Prostate gland (tissue), 2 donors: Measurements from ENCODE around the gene IL1RAPL1. TPM values are rescaled to one million over a fixed set of nuclear protein-coding genes. Genes with fewer than 3 reads are reported as not detected.

Source experiments
- DNase-seq: peaks from one replicate; pipeline ENCODE4 v3.0.0-alpha.2; 2019; ENCODE audit warnings: low spot score
- H3K27ac ChIP-seq, 2 donors: fragments of 200-600 bp; sonication (generic); 2 replicates each; pipeline ENCODE4 v1.5.1; 2017 to 2019
- H3K27me3 ChIP-seq: fragments of 200-600 bp; sonication (generic); replicated peaks from 2 replicates; pipeline ENCODE4 v1.5.1; 2019; ENCODE audit not compliant: insufficient read depth
- H3K36me3 ChIP-seq, 2 donors: fragments of 200-600 bp; sonication (generic); 1 replicate in 1 of 2; 2 replicates in 1 of 2; pipeline versions ENCODE4 v1.5.1 to v1.8.1; 2017 to 2019
- H3K4me1 ChIP-seq: fragments of 200-600 bp; sonication (generic); replicated peaks from 2 replicates; pipeline ENCODE4 v1.5.1; 2019
- H3K4me3 ChIP-seq, 2 donors: fragments of 200-600 bp; sonication (generic); 2 replicates each; pipeline ENCODE4 v1.5.1; 2017 to 2019
- H3K9me3 ChIP-seq: fragments of 200-600 bp; sonication (generic); 2 replicates; pipeline ENCODE4 v1.5.1; 2017
- CTCF ChIP-seq, 4 experiments: fragments of 200-600 bp in 2 of 4; fragments of 450-650 bp in 2 of 4; sonication (generic) in 2 of 4; IDR thresholded peaks; 1 replicate in 3 of 4; 2 replicates in 1 of 4; pipeline ENCODE4 v1.5.1; 2016 to 2019; ENCODE audit warnings: antibody characterized with exemption in 4 of 4, mild to moderate bottlenecking in 2 of 4, moderate library complexity in 2 of 4
- POLR2A ChIP-seq: fragments of 450-650 bp; IDR thresholded peaks from one replicate; pipeline ENCODE4 v1.6.1; 2016; ENCODE audit warnings: antibody characterized with exemption, mild to moderate bottlenecking
- POLR2AphosphoS5 ChIP-seq: sonication (generic); formaldehyde crosslinking; IDR thresholded peaks from one replicate; pipeline ENCODE4 v1.6.1; 2017; ENCODE audit warnings: antibody characterized with exemption
- WGBS: methylation state at CpG from one replicate; pipeline ENCODE4 v1.1.5; 2018; 5-methylcytosine and 5-hydroxymethylcytosine counted together
- intact Hi-C: fragments of 100-400 bp; cut with DNase I; formaldehyde crosslinking; loops from one replicate; pipeline ENCODE4 v1.14.2; 2022
- total RNA-seq, 2 donors: library from RNA; depleted of rRNA; stranded (reverse); fragments of >200 nt; gene quantifications; one replicate each; pipeline ENCODE4 v1.1.0, GENCODE V29; 2016

The IL1RAPL1 gene
- total RNA-seq, 2 donors from 2014 or later, result 0.23 TPM

DNA sequence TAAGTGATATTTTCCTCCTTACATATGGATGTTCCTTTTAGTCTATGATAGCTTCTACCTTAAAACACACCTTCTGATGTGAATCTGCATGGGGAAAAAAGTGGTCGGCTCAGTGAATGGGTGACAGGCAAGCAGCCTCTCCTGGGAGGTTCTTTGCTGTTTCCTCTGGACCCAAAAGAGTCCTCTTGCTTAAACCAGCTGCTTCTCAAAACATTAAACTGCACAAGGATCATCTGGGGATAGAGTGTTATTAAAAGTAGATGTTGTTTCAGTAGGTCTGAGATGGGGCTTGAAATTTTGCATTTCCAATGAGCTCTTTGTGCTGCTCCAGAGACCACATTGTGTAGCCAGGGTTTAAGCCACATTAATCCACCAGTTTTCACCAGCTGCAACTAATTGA lies 452.9 kb downstream of the IL1RAPL1 start:
- no peaks in the 10 kb centered on the region for H3K4me1 ChIP-seq
- intact Hi-C loops, result no loop called here
- no peak overlapping the region for H3K27ac ChIP-seq
- WGBS, result 100% methylated on average over 1 of the region's 1 CpG
- TF ChIP-seq CTCF (IDR thresholded peaks at IDR 0.05) (no peak), POLR2A (no peak), POLR2AphosphoS5 (no peak)
- H3K27me3 ChIP-seq, result no peaks in the 10 kb centered on the region
- no peaks in the 10 kb centered on the region for H3K9me3 ChIP-seq
- no peak for DNase-seq
- H3K4me3 ChIP-seq, result no peak overlapping the region
- H3K36me3 ChIP-seq, result no peaks in the 10 kb centered on the region

GRCh38 chrX:29042341-29042740 lies 455.1 kb downstream of the IL1RAPL1 start:
- DNase-seq, result no peak
- no peak overlapping the region for H3K4me3 ChIP-seq
- TF ChIP-seq POLR2A, result no peak
- no peak for TF ChIP-seq POLR2AphosphoS5
- TF ChIP-seq CTCF (IDR thresholded peaks at IDR 0.05), result no peak
- no peak overlapping the region for H3K27ac ChIP-seq
- H3K4me1 ChIP-seq, result no peaks in the 10 kb centered on the region
- no peaks in the 10 kb centered on the region for H3K27me3 ChIP-seq
- no peaks in the 10 kb centered on the region for H3K9me3 ChIP-seq
- 87% methylated on average over 2 of the region's 2 CpGs for WGBS
- H3K36me3 ChIP-seq, result no peaks in the 10 kb centered on the region
- intact Hi-C loops, result no loop called here

DNA sequence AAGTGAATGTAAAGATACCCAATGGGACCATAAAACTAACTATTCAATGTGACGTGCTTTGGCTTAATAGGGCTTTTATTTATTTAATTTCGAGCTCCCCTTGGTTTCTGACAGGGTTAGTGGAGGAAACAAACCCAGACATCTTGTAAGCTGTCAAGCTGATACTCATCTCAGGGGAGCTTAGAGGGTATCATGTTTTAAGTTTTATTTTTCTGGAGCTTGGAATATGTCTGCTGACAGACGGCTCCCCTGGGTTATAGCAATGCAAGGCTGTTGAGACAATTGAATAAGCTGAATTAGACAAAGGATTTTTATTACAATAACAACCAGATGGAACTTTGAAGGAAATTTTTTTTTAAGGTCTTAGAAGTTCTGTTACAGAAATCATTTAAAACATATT lies 456.5 kb downstream of the IL1RAPL1 start:
- TF ChIP-seq POLR2AphosphoS5, result no peak
- TF ChIP-seq POLR2A, result no peak
- TF ChIP-seq CTCF (IDR thresholded peaks at IDR 0.05), result no peak
- Histone ChIP-seq H3K9me3 (no peaks in the 10 kb centered on the region), H3K36me3 (no peaks in the 10 kb centered on the region), H3K27ac (no peak overlapping the region), H3K27me3 (no peaks in the 10 kb centered on the region), H3K4me1 (no peaks in the 10 kb centered on the region), H3K4me3 (no peak overlapping the region)
- 41% methylated on average over 3 of the region's 3 CpGs for WGBS
- DNase-seq, result no peak
- intact Hi-C loops, result no loop called here

- WGBS, result 66% methylated on average over 7 of the region's 7 CpGs
- intact Hi-C loops, result no loop called here
- H3K4me3 ChIP-seq, result no peak overlapping the region
- H3K9me3 ChIP-seq, result no peaks in the 10 kb centered on the region
- no peaks in the 10 kb centered on the region for H3K27me3 ChIP-seq
- no peak for DNase-seq
- H3K4me1 ChIP-seq, result no peaks in the 10 kb centered on the region
- H3K36me3 ChIP-seq, result no peaks in the 10 kb centered on the region
- TF ChIP-seq CTCF (IDR thresholded peaks at IDR 0.05) (no peak), POLR2A (no peak), POLR2AphosphoS5 (no peak)
- no peak overlapping the region for H3K27ac ChIP-seq
Observed at GRCh38 chrX:29044423-29045184, 457.4 kb downstream of the IL1RAPL1 start.

DNA sequence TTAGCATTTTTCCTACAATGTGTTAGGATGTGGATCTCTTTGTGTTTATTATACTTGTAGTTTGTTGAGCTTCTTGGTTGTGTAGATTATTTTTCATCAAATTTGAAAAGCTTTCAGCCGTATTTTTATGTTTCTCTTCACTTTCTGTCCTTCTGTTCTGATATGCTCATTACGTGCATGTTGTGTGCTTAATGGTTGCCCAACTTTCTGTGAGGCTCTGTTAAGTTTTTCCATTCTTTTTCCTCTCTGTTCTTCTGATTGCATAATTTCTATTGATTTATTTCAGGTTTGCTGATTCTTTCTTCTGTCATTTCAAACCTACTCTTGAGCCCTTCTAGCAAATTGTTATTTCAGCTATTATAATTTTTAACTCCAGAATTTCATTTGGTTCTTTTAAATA lies 478.2 kb downstream of the IL1RAPL1 start:
- Histone ChIP-seq H3K4me3 (no peak overlapping the region), H3K27ac (no peak overlapping the region), H3K4me1 (no peaks in the 10 kb centered on the region), H3K36me3 (no peaks in the 10 kb centered on the region), H3K27me3 (no peaks in the 10 kb centered on the region), H3K9me3 (no peaks in the 10 kb centered on the region)
- intact Hi-C loops, result no loop called here
- WGBS, result 92% methylated on average over 2 of the region's 2 CpGs
- no peak for DNase-seq
- TF ChIP-seq POLR2A (no peak), POLR2AphosphoS5 (no peak), CTCF (IDR thresholded peaks at IDR 0.05) (no peak)
